Stomach (tissue), 9 donors: ENCODE data around the gene ARL3. TPM values are rescaled to one million over a fixed set of nuclear protein-coding genes. Genes with fewer than 3 reads are reported as not detected.

ENCODE experiments used
- DNase-seq, 2 donors: peaks; one replicate each; pipeline versions ENCODE4 v3.0.0 to v3.0.0-alpha.2; 2013 to 2019
- H3K27ac ChIP-seq, 5 donors: fragments of 200-600 bp in 4 of 5; sonication (generic) in 4 of 5; one replicate each; pipeline ENCODE4 v1.5.1; 2013 to 2019; ENCODE audit warnings: mild to moderate bottlenecking in 1 of 5, moderate library complexity in 1 of 5
- H3K27me3 ChIP-seq, 3 donors: fragments of 200-600 bp; sonication (generic); one replicate each; pipeline ENCODE4 v1.5.1; 2017 to 2019; ENCODE audit warnings: mixed run types in 1 of 3
- H3K36me3 ChIP-seq, 4 donors: fragments of 200-600 bp; sonication (generic); 1 replicate in 3 of 4; 2 replicates in 1 of 4; pipeline ENCODE4 v1.5.1; 2016 to 2019
- H3K4me1 ChIP-seq, 4 donors: fragments of 200-600 bp; sonication (generic); one replicate each; pipeline ENCODE4 v1.5.1; 2016 to 2019
- H3K4me3 ChIP-seq, 4 donors: fragments of 200-600 bp; sonication (generic) in 3 of 4; one replicate each; pipeline ENCODE4 v1.5.1; 2016 to 2019; ENCODE audit warnings: mild to moderate bottlenecking in 1 of 4
- H3K9me3 ChIP-seq, 4 donors: fragments of 200-600 bp; sonication (generic); one replicate each; pipeline ENCODE4 v1.5.1; 2016 to 2019
- EP300 ChIP-seq: sonication (generic); formaldehyde crosslinking; IDR thresholded peaks from one replicate; pipeline ENCODE4 v1.6.1; 2017; ENCODE audit warnings: antibody characterized with exemption
- POLR2A ChIP-seq, 4 donors: fragments of 450-650 bp; IDR thresholded peaks; one replicate each; pipeline ENCODE4 v1.6.1; 2016; ENCODE audit warnings: antibody characterized with exemption in 4 of 4, control low read depth in 2 of 4, mild to moderate bottlenecking in 1 of 4, moderate library complexity in 1 of 4
- POLR2AphosphoS5 ChIP-seq, 3 donors: sonication (generic); formaldehyde crosslinking; IDR thresholded peaks; one replicate each; pipeline ENCODE4 v1.6.1; 2016; ENCODE audit warnings: antibody characterized with exemption in 3 of 3
- WGBS, 5 donors: extraction: QIAGEN DNeasy Blood & Tissue Kit in 3 of 5; methylation state at CpG; one replicate each; pipeline versions ENCODE4 v1.1.5 to v1.1.7; 2013 to 2018; 5-methylcytosine and 5-hydroxymethylcytosine counted together
- intact Hi-C: fragments of 100-400 bp; cut with DNase I; formaldehyde crosslinking; loops from one replicate; pipeline ENCODE4 v1.15.1; 2023; ENCODE audit warnings: low total_unique reads
- polyA plus RNA-seq, 3 donors: library from polyadenylated mRNA; stranded (reverse); fragments of 200-250 nt; gene quantifications; one replicate each; pipeline ENCODE4 v1.2.3, GENCODE V29; 2013
- total RNA-seq, 5 donors: library from RNA; depleted of rRNA; stranded (reverse); fragments of >200 nt; gene quantifications; one replicate each; pipeline versions ENCODE4 v1.1.0 to v1.2.3, GENCODE V29; 2014 to 2016
- TF ChIP-seq, protein P1 (sequence below), 7 experiments: fragments of 450-650 bp in 4 of 7; fragments of 200-600 bp in 3 of 7; sonication (generic) in 3 of 7; IDR thresholded peaks; one replicate each; pipeline ENCODE4 v1.5.1; 2016 to 2019; ENCODE audit warnings: antibody characterized with exemption in 7 of 7, control low read depth in 2 of 7, mild to moderate bottlenecking in 1 of 7
- donor health status: healthy with polysubstance abuse.
- donor health status: Bipolar disorder and iron deficiency.
- donor health status: healthy.

Gene ARL3
- total and polyA plus RNA-seq, 8 donors, result 0.58 to 17.0 (median 6.8) TPM

DNA sequence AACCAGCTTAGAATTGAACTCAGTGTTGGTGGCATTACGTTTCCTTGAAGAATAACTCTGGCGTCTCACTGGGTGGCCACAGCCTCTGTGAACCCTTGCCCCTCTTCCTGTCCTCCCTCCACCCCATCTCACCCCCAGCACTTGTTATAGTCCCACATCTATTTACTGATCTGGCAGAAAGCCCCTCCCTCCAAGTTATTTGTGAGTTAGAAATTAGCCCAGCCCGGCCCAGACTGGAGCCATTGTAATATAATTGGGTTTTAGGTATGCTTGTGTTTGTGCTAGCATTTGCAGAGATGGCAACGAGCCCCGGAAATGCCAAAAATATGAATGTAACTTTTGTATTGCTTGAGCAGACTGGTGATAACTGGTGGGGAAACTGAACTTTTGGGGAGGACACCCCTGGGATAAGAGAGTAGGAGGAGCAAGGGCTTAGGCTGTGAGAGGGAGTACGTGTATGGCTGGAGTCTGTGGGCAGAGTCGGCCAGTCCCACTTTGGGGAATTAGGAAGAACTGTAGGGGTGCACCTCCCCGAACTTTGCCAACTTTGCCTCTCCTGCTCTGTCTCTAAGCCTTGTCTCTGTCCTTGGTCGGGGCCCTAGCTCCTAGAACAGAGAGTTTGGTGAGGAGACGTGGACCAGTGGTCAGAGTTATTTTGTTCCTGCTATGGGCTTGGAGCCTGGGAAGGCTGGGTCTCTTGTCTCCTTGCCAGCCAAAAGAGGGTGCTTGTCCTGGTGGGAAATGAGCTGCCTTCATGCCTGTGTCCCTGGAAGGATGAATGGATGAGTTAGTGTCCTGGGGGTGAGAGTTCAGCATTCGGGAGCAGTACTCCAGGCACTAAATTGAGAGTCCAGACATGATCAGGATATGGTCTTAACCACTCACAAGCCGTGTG lies 89.2 kb downstream of the ARL3 start:
- TF ChIP-seq POLR2A (IDR thresholded peaks at IDR 0.05) (no peak), POLR2AphosphoS5 (IDR thresholded peaks at IDR 0.05) (no peak), EP300 (no peak)
- TF ChIP-seq, protein P1, sequence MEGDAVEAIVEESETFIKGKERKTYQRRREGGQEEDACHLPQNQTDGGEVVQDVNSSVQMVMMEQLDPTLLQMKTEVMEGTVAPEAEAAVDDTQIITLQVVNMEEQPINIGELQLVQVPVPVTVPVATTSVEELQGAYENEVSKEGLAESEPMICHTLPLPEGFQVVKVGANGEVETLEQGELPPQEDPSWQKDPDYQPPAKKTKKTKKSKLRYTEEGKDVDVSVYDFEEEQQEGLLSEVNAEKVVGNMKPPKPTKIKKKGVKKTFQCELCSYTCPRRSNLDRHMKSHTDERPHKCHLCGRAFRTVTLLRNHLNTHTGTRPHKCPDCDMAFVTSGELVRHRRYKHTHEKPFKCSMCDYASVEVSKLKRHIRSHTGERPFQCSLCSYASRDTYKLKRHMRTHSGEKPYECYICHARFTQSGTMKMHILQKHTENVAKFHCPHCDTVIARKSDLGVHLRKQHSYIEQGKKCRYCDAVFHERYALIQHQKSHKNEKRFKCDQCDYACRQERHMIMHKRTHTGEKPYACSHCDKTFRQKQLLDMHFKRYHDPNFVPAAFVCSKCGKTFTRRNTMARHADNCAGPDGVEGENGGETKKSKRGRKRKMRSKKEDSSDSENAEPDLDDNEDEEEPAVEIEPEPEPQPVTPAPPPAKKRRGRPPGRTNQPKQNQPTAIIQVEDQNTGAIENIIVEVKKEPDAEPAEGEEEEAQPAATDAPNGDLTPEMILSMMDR (IDR thresholded peaks at IDR 0.05), result no peak
- Histone ChIP-seq H3K36me3 (peaks cover 0 to 15% (median 3%) of the 10 kb centered on the region in 4 donors), H3K4me3 (no peak overlapping the region), H3K27me3 (no peaks in the 10 kb centered on the region), H3K4me1 (peaks cover 55 to 86% (median 71%) of the 10 kb centered on the region in 4 donors), H3K27ac (peak overlapping the region in 4 of 5 donors; percentile 25 to 87 (median 86)), H3K9me3 (no peaks in the 10 kb centered on the region)
- intact Hi-C loops, result no loop called here
- DNase-seq, result peak in 1 of 2 donors; percentile 32
- 66 to 74% (median 70%) methylated on average over 12 of the region's 12 CpGs for WGBS, 5 donors

DNA sequence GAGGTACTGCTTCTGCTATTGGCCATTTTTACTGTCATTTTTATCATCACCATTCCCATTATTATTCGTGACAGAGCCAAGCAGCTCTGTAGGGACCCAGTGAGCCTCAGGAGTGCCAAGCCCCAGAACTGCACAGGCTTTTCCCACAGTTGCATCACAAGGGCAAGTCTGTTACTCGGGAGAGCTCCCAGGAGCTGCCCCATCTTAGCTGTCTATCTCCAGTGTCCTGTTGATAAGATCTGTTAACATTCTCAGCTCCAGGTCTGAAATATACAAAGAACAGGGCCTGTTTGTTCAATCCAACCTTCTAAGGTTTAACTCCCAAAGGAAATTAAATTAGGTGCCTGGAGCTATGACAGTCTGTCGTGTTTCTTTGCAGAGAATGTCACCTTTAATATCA lies 90.1 kb downstream of the ARL3 start:
- Histone ChIP-seq H3K4me1 (peaks cover 55 to 86% (median 73%) of the 10 kb centered on the region in 4 donors), H3K27ac (no peak overlapping the region), H3K4me3 (no peak overlapping the region), H3K27me3 (no peaks in the 10 kb centered on the region), H3K36me3 (peaks cover 0 to 16% (median 1%) of the 10 kb centered on the region in 4 donors), H3K9me3 (no peaks in the 10 kb centered on the region)
- intact Hi-C loops, result no loop called here
- TF ChIP-seq POLR2A (IDR thresholded peaks at IDR 0.05) (no peak), EP300 (no peak)
- no peak for DNase-seq
- 89 to 94% (median 91%) methylated on average over 3 of the region's 3 CpGs for WGBS, 5 donors

Other genes with a start within 250 kb of the ARL3 start
- gene ACTR1A, start 211.7 kb downstream of the ARL3 start, total RNA-seq, result 100 to 1,000 TPM in 1 of 5 donors, 10 to 100 TPM in 4; 46.9 to 277 (median 64.3) TPM
- gene ACTR1A, start 211.7 kb downstream of the ARL3 start, polyA plus RNA-seq, result 10 to 100 TPM; 41.5 to 60.7 (median 43.9) TPM
- gene SUFU, start 210.4 kb downstream of the ARL3 start, total RNA-seq, result 10 to 100 TPM in 2 of 5 donors, 1 to 10 TPM in 2, under 1 TPM in 1; 0.29 to 26.3 (median 5.4) TPM
- 1 to 10 TPM; 2.9 to 4.1 (median 3.2) TPM for gene SUFU, start 210.4 kb downstream of the ARL3 start, polyA plus RNA-seq
- gene TRIM8, start 69.9 kb downstream of the ARL3 start, total RNA-seq, result 100 to 1,000 TPM in 3 of 5 donors, 10 to 100 TPM in 2; 40.0 to 253 (median 149) TPM
- 10 to 100 TPM; 45.6 to 83.2 (median 68.4) TPM for gene TRIM8, start 69.9 kb downstream of the ARL3 start, polyA plus RNA-seq
- 100 to 1,000 TPM in 1 of 5 donors, 10 to 100 TPM in 3, 1 to 10 TPM in 1; 8.7 to 267 (median 13.2) TPM for gene SFXN2, start 239 bp upstream of the ARL3 start, total RNA-seq
- gene SFXN2, start 239 bp upstream of the ARL3 start, polyA plus RNA-seq, result 10 to 100 TPM in 1 of 3 donors, 1 to 10 TPM in 2; 4.7 to 10.7 (median 7.5) TPM
- 100 to 1,000 TPM in 1 of 5 donors, 10 to 100 TPM in 4; 25.5 to 140 (median 43.3) TPM for gene WBP1L, start 29.6 kb upstream of the ARL3 start, total RNA-seq
- gene WBP1L, start 29.6 kb upstream of the ARL3 start, polyA plus RNA-seq, result 10 to 100 TPM; 15.1 to 27.5 (median 25.4) TPM
- gene CYP17A1, start 123.0 kb upstream of the ARL3 start, total RNA-seq, result not detected
- gene CYP17A1, start 123.0 kb upstream of the ARL3 start, polyA plus RNA-seq, result 100 to 1,000 TPM in 1 of 3 donors, under 1 TPM in 2; 0.30 to 106 (median 0.37) TPM
- gene BORCS7, start 139.9 kb upstream of the ARL3 start, total RNA-seq, result 10 to 100 TPM in 4 of 5 donors, 1 to 10 TPM in 1; 9.9 to 59.3 (median 32.6) TPM
- gene BORCS7, start 139.9 kb upstream of the ARL3 start, polyA plus RNA-seq, result 10 to 100 TPM; 20.0 to 39.0 (median 33.1) TPM
- gene AS3MT, start 155.1 kb upstream of the ARL3 start, total RNA-seq, result 1 to 10 TPM in 3 of 5 donors, under 1 TPM in 1, not detected in 1; 0.43 to 7.6 (median 4.4) TPM
- gene AS3MT, start 155.1 kb upstream of the ARL3 start, polyA plus RNA-seq, result 1 to 10 TPM; 3.6 to 6.4 (median 3.9) TPM
- gene CNNM2, start 203.9 kb upstream of the ARL3 start, total RNA-seq, result 10 to 100 TPM in 3 of 5 donors, 1 to 10 TPM in 2; 5.3 to 45.5 (median 15.2) TPM
- gene CNNM2, start 203.9 kb upstream of the ARL3 start, polyA plus RNA-seq, result 1 to 10 TPM in 2 of 3 donors, under 1 TPM in 1; 0.76 to 1.6 (median 1.3) TPM